Measurements from ENCODE around the gene ANKRD13C. TPM values are rescaled to one million over a fixed set of nuclear protein-coding genes. Genes with fewer than 3 reads are reported as not detected.
"Not testable (repeated sequence)": the region's sequence is repeated elsewhere in the genome, so short reads cannot be mapped to it uniquely, and the experiment has no call there.

The ANKRD13C gene
- total RNA-seq, 1 experiment from 2014 or later, result 20.6 TPM

DNA sequence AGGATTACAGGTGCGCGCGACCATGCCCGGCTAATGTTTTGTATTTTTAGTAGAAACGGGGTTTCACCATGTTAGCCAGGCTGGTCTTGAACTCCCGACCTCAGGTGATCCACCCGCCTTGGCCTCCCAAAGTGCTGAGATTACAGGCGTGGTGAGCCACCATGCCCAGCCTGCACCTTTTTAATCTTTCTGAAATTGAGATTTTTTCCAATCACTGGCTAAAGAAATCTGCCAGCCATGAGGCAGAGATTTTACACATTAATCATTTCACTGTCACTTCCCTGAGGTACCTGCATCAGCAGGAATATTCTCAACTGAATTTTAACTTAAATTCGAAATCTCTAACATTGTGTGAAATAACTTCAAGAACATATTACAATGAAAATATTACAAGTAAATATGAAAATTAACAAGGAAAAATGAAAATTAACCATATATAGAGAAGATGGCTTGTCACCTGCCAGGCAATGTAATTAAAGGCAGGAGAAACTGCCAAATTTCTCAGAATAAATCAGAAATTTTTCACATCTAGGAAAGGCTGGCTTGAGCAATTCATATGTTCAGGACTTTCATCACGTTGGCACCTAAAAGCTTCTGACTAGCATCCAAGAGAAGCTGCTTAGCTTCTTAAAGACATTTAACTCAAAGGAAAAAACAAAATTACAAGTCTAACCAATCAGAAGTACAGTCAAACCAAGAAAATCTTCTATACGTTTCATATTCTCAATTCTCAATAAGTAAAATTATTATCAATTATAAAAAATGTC, 5.9 kb downstream of the ANKRD13C start:
- CTCF ChIA-PET, result no interaction called here
- Histone ChIP-seq H3K27me3 (replicated peaks; ENCODE audit: insufficient read depth, low read depth, low read length, poor library complexity) (no peaks in the 10 kb centered on the region), H3K4me1 (ENCODE audit: insufficient read depth, low read length, poor library complexity, severe bottlenecking) (no peaks in the 10 kb centered on the region), H3K4me3 (ENCODE audit: low read depth, low read length, poor library complexity, severe bottlenecking) (no peak overlapping the region), H3K36me3 (ENCODE audit: insufficient read depth, low read length, poor library complexity, severe bottlenecking) (no peaks in the 10 kb centered on the region), H3K9me3 (ENCODE audit: low read depth, low read length, poor library complexity, severe bottlenecking) (no peaks in the 10 kb centered on the region), H3K27ac (ENCODE audit: low read depth, low read length, poor library complexity, severe bottlenecking) (no peak overlapping the region)
- TF ChIP-seq CTCF (conservative IDR thresholded peaks at IDR 0.05; ENCODE audit: low read depth, low read length), result no peak
- no peak for TF ChIP-seq EZH2 (IDR thresholded peaks at IDR 0.05; ENCODE audit: borderline replicate concordance, low read depth, low read length, poor library complexity, severe bottlenecking)
- intact Hi-C loops (cut with micrococcal nuclease; ENCODE audit: unreplicated experiment), result no loop called here
- no peak for DNase-seq (ENCODE audit: low spot score)
- POLR2A ChIA-PET (ENCODE audit: low non-redundant PET), result no interaction called here
- BruUV-seq (replicated peaks), result no TSS peak

DNA sequence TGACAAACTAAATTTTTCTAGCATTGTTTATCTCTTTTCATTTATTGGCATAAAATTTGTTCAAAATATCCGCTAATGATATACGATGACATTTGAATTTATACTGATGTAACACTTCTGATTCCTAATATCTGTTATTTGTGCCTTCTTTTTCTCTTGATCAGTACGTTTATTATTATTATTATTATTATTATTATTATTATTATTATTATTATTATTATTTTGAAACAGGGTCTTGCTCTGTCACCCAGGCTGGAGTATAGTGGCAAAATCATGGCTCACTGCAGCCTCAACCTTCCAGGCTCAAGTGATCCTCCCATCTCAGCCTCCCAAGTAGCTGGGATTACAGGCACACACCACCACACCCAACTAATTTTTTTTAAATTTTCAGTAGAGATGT, 14.9 kb downstream of the ANKRD13C start:
- CTCF ChIA-PET, result not testable (repeated sequence)

GRCh38 chr1:70336050-70336449, 18.5 kb downstream of the ANKRD13C start:
- Histone ChIP-seq H3K27me3 (replicated peaks; ENCODE audit: insufficient read depth, low read depth, low read length, poor library complexity) (no peaks in the 10 kb centered on the region), H3K9me3 (ENCODE audit: low read depth, low read length, poor library complexity, severe bottlenecking) (no peaks in the 10 kb centered on the region), H3K36me3 (ENCODE audit: insufficient read depth, low read length, poor library complexity, severe bottlenecking) (no peaks in the 10 kb centered on the region), H3K4me1 (ENCODE audit: insufficient read depth, low read length, poor library complexity, severe bottlenecking) (no peaks in the 10 kb centered on the region), H3K27ac (ENCODE audit: low read depth, low read length, poor library complexity, severe bottlenecking) (no peak overlapping the region), H3K4me3 (ENCODE audit: low read depth, low read length, poor library complexity, severe bottlenecking) (no peak overlapping the region)
- ChIA-PET CTCF (no interaction called here), POLR2A (ENCODE audit: low non-redundant PET) (no interaction called here)
- BruUV-seq (replicated peaks), result no TSS peak
- TF ChIP-seq CTCF (conservative IDR thresholded peaks at IDR 0.05; ENCODE audit: low read depth, low read length), result no peak
- TF ChIP-seq EZH2 (IDR thresholded peaks at IDR 0.05; ENCODE audit: borderline replicate concordance, low read depth, low read length, poor library complexity, severe bottlenecking), result no peak
- no peak for DNase-seq (ENCODE audit: low spot score)
- intact Hi-C loops (cut with micrococcal nuclease; ENCODE audit: unreplicated experiment), result no loop called here

More for the DNA sequence above, 14.9 kb downstream of the ANKRD13C start:
- H3K27me3 ChIP-seq (replicated peaks; ENCODE audit: insufficient read depth, low read depth, low read length, poor library complexity); H3K4me1 ChIP-seq (ENCODE audit: insufficient read depth, low read length, poor library complexity, severe bottlenecking); POLR2A ChIA-PET (ENCODE audit: low non-redundant PET); H3K36me3 ChIP-seq (ENCODE audit: insufficient read depth, low read length, poor library complexity, severe bottlenecking); H3K4me3 ChIP-seq (ENCODE audit: low read depth, low read length, poor library complexity, severe bottlenecking); intact Hi-C loops (cut with micrococcal nuclease; ENCODE audit: unreplicated experiment); BruUV-seq (replicated peaks); H3K9me3 ChIP-seq (ENCODE audit: low read depth, low read length, poor library complexity, severe bottlenecking); DNase-seq (ENCODE audit: low spot score); H3K27ac ChIP-seq (ENCODE audit: low read depth, low read length, poor library complexity, severe bottlenecking): not testable (repeated sequence)

- no peak for TF ChIP-seq EZH2 (IDR thresholded peaks at IDR 0.05; ENCODE audit: borderline replicate concordance, low read depth, low read length, poor library complexity, severe bottlenecking)
- no peak for TF ChIP-seq CTCF (conservative IDR thresholded peaks at IDR 0.05; ENCODE audit: low read depth, low read length)
- BruUV-seq (replicated peaks), result no TSS peak
- Histone ChIP-seq H3K4me3 (ENCODE audit: low read depth, low read length, poor library complexity, severe bottlenecking) (no peak overlapping the region), H3K4me1 (ENCODE audit: insufficient read depth, low read length, poor library complexity, severe bottlenecking) (no peaks in the 10 kb centered on the region), H3K9me3 (ENCODE audit: low read depth, low read length, poor library complexity, severe bottlenecking) (no peaks in the 10 kb centered on the region), H3K27me3 (replicated peaks; ENCODE audit: insufficient read depth, low read depth, low read length, poor library complexity) (no peaks in the 10 kb centered on the region), H3K36me3 (ENCODE audit: insufficient read depth, low read length, poor library complexity, severe bottlenecking) (no peaks in the 10 kb centered on the region), H3K27ac (ENCODE audit: low read depth, low read length, poor library complexity, severe bottlenecking) (no peak overlapping the region)
- intact Hi-C loops (cut with micrococcal nuclease; ENCODE audit: unreplicated experiment), result no loop called here
- ChIA-PET POLR2A (ENCODE audit: low non-redundant PET) (interaction anchor here (0.6 kb wide), 1 partner anchor 1706 kb away, joined by 3 read pairs; no protein-coding TSS in a partner anchor), CTCF (no interaction called here)
- DNase-seq (ENCODE audit: low spot score), result no peak
These were observed 20.1 kb downstream of the ANKRD13C start for GRCh38 chr1:70334436-70334835.

Data from A673 (cell line).